Stimulated activated CD4-positive, alpha-beta T cell treated with anti-CD3 and anti-CD28 coated beads, TNF-alpha, amount 100 ng/mL, for 4 hours (primary cell): ENCODE data around the gene CFAP65.

Experiments
- DNase-seq, 3 experiments: peaks; one replicate each; pipeline ENCODE4 v3.0.0-alpha.2; 2020; ENCODE audit warnings: low read depth in 3 of 3

Gene CFAP65

DNA sequence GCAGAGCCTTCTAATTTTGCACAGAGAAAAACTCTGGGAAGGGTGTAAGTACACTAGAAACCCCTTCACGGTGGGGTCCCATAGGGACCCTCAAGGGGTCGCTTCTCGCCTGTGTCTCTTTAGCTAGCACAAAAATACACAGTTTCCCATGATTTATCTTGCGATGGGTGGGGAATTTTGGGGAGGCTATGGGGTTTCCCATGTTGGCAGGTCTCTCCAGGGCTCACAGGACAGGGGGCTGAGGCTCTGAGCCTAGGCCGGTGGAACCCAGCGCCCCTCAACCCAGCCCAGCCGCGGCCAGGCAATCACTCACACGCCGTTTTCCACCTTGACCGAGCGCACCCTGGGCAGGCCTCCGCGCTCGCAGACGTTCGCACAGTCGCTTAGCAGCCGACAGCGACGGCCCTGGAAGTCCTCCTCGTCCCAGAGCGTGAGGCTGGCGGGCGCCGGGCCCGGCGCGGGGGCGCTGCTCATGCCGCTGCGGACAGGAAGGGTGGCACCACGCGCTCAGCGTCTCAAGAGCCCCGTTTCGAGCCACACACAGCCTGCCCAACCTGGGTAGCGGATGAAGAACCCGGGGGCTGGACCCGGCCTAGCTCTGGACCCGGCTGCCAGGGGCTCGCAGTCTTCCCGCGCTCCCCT, 48.5 kb downstream of the CFAP65 start:
- no peak for DNase-seq

DNA sequence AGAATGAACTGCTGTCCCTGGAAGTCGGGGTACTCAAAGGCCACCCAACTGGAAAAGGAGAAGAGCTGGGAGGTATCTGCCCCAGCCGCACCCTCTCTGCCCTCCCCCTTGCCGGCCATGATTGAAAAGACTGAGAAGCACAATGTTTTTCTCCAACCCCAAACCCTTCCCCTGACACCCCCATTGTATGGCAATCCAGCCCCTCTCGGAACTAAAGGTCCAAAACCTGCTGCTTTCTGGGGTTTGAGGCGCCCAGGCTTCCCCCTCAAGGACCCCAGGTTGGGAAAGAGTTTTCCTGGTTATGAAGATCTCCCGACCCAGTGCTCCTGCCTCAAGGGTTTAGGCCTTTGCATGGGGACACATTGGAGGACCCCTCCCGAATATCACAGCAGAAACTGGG, 49.1 kb downstream of the CFAP65 start:
- DNase-seq: no peak

DNA sequence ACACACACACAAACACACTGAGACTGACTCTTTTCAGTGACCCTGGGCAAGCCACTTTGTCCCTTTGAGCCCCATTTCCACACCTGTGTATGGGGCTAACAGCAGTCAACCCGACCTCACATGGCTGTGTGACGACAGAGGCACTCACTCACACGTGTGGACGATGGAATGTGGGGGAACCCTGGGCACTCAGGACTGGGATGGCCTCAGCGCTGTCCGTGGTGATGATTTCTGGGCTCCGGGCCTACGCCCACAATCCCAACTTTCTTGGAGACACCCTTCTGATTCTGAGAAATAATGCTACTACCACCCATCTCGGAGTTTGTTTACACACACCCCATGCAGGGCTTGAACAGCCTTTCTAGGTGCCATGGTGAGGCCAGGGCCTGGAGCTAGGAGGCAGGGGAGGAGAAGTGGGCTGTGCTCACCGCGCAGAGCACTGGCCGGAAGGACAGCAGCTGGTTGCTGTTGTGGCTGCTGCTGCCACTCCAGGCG, 49.6 kb downstream of the CFAP65 start:
- DNase-seq: no peak

DNA sequence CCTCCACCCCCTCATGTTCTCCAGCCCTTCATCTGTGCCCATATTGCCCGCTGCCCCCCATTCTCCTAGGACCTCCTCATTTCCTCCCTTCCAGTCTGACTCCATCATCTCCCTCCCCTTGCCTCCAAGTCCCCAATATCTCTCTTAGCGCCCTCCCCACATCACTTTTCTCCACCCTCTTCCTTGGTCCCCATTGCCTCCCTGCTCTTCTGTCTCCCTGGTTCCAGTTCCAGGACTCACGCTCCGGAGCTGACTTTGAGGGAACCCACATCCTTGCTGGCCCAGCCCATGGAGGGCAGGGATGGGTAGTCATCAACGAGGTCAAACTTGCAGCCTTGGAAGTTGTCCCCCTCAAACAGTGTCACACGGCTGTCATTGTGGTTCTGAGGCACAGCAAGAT, 50.7 kb downstream of the CFAP65 start:
- DNase-seq: no peak

DNA sequence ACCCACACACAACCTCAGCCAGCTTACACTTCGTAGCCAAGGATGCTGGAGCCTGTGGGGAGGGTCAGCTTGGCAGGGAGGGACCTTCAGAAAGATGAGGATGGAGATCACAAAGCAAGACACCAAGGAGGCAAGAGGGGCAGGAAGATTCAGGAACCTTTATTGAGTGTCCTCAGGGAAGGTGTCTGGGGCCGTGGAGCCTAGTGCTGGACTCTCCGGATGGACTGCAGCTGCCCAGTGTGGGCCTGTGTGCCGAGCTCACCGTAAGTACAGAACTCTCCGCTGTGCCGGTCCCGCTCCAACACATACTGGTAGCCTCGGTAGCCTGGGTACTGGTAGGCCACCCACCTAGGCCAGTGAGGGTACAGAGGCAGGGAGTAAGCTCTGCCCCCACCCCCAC, 51.3 kb downstream of the CFAP65 start:
- DNase-seq: no peak

DNA sequence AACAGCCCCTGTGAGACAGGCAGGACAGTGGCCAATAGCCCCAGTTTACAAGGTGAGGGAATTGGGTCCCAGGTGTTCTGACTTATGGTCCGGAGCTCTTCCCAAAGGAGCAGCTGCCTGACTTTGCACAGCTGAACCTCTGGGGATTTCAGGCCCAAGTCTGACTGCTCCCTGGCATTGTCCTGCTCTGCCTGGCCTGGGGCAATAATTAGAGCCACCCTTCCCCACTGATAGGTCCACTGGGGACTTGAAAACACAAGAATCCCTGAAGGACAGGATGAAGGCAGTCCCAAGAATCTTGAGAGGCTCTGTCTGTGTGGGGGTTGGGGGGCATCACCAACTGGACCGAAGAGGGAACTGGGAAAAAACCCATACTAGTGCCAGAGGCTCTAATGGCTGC, 52.7 kb downstream of the CFAP65 start:
- DNase-seq: no peak

DNA sequence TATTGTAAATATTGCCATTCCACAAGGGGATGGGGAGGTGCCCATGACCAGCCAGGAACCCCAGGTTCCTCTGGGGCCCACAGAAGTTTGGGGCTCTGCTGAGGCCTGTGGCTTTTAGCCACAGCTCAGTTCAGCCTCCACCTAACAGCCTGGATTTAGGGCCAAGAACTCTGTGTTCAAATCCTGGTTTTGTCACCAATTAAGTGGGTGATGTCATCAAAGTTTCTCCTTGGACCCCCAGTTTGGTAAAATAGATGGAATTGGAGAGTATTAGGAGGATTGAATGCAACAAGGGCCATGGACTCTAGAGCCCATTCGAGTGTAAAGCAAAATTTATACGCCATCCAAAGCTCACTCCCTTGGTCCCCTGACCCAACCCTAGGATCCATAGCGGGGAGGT, 53.2 kb downstream of the CFAP65 start:
- DNase-seq: no peak

DNA sequence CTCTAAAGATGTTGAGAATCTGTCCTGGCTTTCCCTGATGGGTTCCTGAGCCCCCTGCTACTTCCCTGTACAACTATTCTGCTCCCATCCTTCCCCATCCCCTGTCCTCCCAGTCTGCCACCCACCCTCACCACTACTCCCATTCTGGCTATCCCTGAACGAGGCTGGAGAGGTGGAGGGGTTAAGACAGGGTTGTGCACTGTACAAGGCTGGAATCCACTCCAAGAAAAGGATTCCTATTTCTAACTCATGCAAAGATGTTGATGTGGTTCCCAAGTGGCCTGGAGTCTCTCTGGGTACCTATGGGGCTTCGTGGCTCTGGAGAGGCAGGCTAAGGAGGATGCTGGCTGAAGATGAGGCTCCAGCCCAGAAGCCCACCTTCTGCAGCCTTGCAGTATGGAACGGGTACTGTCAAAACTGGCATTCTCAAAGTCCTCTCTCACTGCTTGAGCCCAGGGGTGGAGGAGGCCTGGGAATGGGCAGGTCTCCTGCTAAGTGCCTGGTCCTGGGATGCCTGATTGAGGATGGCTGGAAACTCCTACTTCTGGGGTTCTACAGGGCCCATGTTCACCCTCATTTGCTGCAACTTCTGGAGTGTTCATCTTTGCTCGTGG, 55.1 kb downstream of the CFAP65 start:
- no peak for DNase-seq

DNA sequence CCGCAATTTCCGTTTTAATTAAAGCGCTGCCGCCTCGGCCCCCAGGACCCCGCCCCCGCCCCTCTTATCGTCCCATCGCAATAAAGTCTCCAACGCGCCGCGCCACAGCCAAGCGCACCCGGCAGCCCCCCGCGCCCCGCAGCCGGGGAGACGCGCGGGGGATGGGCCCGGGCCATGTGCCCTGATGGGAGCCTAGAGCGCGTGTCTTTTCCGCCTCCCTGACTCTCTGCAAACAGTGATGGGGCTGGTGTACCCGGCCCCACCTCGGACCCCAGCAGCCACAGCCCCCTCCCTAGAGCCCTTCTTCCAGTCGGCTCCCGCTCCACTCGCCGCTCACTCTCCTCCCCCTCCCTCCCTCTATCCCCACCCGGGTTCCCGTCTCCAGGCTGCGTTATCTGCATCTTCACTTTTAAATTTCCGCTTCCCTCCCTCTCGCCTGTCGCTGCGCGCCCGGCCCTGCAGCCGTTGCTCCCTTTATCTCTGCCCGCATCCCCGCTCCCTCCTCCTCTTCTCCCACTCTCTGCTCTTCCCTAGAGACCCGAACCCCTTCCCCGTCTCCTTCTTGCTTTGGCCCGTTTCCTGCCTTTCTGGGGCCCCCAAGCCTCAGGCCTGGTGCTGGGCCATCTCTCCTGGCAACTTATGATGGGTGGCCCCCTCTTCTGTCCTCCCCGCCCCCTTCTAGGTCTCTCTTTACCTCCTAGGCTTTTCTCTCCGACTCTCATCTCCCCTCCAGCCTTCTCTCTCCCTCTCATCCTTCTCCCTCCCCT, 55.8 kb downstream of the CFAP65 start:
- no peak for DNase-seq

DNA sequence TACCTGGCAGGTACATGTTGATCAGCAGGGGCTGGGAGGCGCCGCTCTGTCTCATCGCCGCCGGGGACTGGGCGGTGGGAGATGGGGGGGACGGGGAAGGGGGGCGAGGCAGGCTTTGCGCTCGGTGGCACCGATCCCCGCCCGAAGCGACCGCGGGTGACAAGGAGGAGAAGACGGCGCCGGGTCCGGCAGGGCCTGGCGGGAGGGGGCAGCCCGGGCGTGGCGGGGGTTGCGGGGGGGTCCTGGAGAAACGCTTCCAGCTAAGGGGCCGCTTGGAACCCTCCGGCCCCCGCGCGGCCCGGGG, 56.3 kb downstream of the CFAP65 start, which contains the start of gene FEV:
Gene FEV (minus strand): TSS at position 164 of the 304 bp plus-strand sequence. CDS start 109 bp downstream, at position 55.
- no peak for DNase-seq

DNA sequence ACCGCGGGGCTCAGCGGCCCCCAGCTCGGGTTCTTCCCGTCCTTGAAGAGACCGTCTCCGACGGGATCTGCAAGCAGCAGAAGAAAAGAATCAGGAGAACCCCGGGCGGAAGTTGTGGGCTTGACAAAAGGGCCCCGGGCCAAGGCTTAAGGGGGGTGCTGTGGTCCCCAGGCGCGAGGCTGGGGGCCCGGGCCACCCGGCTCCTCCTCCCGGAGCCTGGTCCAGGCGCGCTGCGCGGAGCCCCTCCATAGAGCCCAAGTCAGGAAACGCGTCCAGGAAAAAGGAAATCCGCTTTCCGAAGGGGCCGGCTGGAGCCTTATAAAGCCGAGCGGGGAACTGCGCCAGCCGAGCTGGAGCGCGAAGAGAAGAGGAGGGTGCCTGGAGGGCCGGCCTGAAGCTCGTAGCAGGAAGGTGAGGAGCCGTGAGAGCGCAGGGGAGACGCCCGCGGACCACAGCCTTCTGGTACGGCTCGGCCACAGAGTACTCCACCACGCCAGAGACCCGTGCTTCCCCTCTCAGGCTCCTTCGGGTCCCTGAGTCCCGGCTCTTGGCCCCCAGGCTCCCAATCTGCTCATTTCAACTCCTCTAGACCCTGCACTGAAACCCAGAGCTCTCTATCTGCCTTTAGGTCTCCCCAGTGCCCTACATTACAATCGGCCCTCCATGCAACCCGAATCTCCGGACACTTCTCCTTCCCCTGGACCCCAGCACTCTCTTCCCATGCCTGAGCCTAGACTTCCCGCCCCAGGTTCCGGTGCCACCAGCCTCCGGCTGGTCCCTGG, 56.9 kb downstream of the CFAP65 start:
- DNase-seq: no peak

DNA sequence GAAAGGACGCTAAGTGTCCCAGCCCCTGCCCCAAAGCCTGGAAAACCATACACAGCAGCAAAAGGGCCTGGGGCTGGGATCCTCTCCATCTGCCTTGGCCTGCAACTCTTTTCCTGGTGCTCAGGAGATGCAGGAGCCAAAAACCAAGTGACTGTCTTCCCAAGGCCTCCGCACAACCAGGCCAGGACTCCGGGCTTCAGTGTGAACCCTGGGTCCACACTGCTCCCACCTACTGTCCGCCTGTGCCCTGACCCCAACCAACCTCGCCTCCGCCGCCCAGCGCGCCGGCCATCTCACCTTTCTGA, 57.4 kb downstream of the CFAP65 start:
- DNase-seq: no peak

DNA sequence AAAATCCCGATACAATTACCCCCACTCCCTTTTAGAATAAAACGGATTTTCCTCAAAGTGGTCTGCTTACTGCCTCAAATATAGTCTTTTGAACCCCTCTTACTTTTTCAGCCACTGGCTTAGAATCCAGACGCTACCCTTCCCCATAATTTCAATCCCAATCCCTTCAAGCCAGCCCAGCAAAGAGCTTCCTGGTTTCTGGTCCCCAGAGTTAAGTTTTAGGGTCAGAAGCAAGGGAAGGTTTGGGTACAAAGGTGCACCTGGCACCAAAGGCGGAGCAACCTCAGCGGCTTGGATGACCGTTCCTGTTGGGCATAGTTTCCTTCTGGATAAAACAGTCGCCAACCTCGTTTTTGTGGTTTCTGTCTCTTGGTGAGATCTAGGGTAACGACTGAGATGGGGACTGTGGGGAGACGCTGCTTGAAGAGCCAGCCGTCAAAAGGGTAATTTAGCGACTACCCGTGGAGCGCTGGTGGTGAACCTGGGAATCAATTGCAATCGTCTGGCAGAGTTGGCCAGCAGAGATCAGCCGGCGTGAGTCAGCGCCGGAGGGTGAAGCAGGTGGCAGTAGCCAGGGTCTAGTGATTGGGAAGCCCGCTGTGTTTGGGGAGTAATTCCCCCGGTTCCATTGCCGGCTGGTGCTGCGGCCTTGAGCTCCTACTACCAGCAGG, 57.9 kb downstream of the CFAP65 start:
- DNase-seq: no peak

DNA sequence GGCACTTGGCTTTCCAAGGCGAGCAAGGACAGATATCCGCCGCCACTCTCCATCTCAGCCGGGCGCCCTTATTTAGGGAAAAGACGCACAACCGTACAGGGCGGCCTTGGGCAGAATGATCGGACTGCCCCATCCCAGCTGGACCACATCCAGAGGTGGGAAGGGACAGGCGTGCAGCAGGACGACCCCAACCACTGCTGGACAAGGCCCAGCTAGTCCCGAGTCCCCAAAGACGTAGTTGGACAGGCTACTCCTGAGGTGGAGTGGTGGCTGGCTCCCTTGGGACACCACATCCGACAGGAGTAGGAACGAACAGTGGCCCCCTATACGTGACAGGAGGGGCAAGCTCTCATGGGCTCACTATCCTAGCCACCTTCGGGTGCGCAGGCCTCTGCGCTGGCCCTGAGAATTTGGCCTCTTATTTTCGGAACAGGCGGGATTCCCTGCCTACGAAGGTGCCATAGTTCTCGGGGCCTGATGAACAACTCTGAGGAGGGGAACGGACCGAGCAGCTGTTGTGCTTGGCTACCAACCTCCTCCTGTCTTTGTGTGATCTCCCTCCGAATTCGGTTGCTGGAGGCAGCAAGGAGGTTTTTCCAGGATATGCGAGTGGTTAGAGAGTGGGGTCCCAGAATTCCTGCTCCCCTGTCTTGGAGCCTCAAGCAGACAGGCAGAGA, 58.6 kb downstream of the CFAP65 start:
- DNase-seq: no peak

DNA sequence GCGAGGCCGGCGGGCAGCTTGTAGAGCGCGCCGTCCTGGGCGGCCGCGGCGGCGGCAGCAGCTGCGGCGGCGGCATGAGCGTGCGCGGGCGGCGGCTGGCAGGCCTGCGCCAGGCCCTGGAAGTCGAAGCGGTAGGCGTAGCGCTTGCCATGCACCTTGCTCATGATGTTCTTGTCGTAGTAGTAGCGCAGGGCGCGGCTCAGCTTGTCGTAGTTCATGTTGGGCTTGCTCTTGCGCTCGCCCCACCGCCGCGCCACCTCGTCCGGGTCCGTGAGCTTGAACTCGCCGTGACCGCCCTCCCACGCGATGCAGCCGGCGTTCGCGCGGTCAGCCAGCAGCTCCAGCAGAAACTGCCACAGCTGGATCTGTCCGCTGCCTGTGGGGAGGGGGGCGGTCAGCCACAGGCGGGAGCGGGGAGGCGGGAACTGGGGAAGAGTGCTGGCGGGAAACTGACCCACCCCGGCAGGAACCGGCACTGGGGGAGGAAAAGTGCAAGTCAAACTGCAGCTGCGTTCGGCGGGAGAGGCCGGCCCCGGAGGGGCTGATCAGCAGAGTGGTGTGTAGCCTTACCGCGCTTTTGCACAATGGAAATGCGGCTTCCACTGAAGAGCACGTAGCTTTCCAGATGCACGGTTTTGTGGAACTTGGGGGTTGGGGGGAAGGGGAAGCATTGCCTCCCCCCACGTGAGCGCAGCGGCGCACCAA, 59.3 kb downstream of the CFAP65 start:
- no peak for DNase-seq

DNA sequence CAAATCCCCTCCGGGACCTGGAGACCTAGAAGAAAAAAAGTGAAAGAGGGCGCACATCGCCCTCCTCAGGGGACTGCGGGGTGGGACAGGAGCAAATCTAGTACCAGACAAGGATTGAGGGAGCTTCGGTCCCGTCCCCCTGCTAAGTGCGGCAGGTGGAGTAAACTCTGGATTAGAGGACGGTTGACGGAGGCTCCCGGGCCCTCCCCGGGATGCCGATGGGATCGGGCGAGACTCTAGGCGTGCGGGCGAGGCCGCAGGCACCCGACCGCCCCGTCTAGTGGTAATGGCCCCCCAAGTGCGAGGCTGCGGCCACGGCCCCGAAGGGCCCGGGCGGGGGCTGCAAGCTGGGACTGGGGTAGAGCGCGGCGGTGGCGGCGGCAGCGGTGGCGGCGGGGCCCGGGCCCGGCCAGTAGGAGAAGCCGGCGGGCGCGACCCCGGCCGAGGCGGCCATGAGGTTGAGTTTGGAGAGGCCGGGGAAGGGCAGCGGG, 59.9 kb downstream of the CFAP65 start:
- DNase-seq: no peak

DNA sequence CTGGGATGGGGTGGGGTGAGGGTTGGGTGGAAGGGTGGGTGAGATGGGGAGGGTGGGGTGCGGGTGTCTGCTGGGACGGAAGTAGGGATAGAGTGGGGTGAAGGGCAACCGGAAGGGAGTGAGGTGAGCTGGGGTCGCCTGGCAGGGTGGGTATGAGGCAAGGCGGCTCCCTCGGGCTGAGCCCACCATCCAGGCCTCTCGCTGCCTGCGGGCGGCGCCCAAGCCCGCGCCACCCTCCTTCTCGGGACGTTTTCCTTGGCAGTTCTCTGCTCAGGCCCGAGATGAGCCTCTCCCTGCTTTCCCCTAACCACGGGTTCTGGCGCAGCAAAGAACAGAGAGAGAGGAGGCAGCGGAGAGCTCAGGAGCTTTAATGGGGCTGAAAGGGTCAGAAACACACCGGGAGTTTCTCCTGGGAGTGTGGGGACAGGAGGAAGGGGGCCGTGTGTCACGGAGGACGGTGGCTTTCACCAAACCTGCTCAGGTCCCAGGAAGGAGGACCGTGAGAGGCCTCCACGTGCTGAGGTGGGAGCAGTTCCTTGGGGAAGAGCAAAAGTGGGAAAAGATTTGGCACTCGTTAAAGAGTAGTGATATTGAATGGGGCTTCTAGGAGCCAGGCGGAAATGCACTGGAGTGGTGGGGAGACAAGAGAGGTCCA, 60.5 kb downstream of the CFAP65 start:
- no peak for DNase-seq

DNA sequence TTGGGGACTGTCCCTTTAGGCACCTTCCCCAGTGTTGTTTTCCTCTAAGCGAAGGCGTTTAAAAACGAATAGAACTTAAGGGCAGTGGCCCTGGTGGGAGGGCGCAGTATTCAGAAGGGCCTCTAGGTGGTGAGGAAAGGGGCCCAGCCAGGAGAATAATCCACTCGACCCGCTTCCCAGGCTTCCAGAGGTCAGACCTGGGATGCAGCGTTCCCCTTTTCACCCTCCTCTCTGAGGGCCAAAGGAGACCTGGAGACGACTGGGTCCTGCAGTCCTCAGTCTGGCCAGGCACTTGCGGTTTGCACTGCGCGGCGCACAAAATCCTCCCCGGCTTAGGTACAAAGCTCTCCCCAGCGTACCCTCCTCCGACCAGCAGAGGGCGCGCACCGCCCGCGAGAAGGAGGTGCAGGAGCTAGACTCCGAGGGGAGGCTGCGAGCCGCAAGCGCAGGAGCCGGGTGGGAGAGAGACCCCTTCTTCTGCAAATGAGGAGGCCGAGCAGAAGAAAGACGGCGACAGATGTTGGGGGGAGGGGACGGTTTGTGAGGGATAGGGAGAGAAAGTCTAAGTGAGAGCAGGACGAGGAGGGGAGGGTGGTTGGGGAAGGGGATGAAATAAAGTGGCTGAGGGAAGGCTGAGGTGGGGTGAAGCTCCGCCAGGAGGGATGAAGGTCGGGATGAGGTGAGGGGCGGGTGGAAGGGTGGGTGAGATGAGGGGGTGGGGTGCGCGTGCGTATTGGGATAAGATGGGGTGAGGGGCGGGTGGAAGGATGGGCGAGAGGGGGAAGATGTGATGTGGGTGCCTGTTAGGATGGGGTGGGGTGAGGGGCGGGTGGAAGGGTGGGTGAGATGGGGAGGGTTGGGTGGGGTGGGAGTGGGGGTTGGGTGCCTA, 61.2 kb downstream of the CFAP65 start:
- peak; percentile 68 to 76 (median 71) for DNase-seq
